Spleen (tissue), 11 donors: ENCODE results near the gene STXBP5. TPM values are rescaled to one million over a fixed set of nuclear protein-coding genes. Genes with fewer than 3 reads are reported as not detected.

Source experiments
- DNase-seq: peaks from one replicate; pipeline ENCODE4 v3.0.0-alpha.2; 2020
- H3K27ac ChIP-seq, 8 donors: fragments of 200-600 bp; sonication (generic) in 7 of 8; 1 replicate in 4 of 8; 2 replicates in 4 of 8; pipeline versions ENCODE4 v1.5.0 to v1.8.0; 2016 to 2021; ENCODE audit warnings: inconsistent platforms in 4 of 8, mild to moderate bottlenecking in 4 of 8, moderate library complexity in 1 of 8
- H3K27me3 ChIP-seq, 7 donors: fragments of 200-600 bp; sonication (generic) in 6 of 7; replicated peaks in 1 of 7; 1 replicate in 4 of 7; 2 replicates in 3 of 7; pipeline versions ENCODE4 v1.5.0 to v1.8.0; 2016 to 2021; ENCODE audit warnings: inconsistent platforms in 3 of 7, mild to moderate bottlenecking in 1 of 7
- H3K36me3 ChIP-seq, 6 donors: fragments of 200-600 bp; sonication (generic) in 5 of 6; 1 replicate in 4 of 6; 2 replicates in 2 of 6; pipeline versions ENCODE4 v1.5.0 to v1.8.0; 2016 to 2021; ENCODE audit warnings: inconsistent platforms in 2 of 6
- H3K4me1 ChIP-seq, 6 donors: fragments of 200-600 bp; sonication (generic) in 5 of 6; 1 replicate in 3 of 6; 2 replicates in 3 of 6; pipeline versions ENCODE4 v1.5.0 to v1.8.0; 2016 to 2021; ENCODE audit warnings: inconsistent platforms in 3 of 6
- H3K4me3 ChIP-seq, 8 donors: fragments of 200-600 bp; sonication (generic) in 7 of 8; 1 replicate in 4 of 8; 2 replicates in 4 of 8; pipeline versions ENCODE4 v1.5.0 to v1.8.0; 2016 to 2021; ENCODE audit warnings: inconsistent platforms in 4 of 8, mild to moderate bottlenecking in 4 of 8, moderate library complexity in 2 of 8
- H3K9me3 ChIP-seq, 8 donors: fragments of 200-600 bp; sonication (generic) in 7 of 8; 1 replicate in 4 of 8; 2 replicates in 4 of 8; pipeline versions ENCODE4 v1.5.0 to v1.8.0; 2016 to 2021; ENCODE audit warnings: inconsistent platforms in 4 of 8
- CTCF ChIP-seq, 11 experiments: fragments of 200-600 bp in 7 of 11; fragments of 450-650 bp in 4 of 11; sonication (generic) in 4 of 11; IDR thresholded peaks in 8 of 11; conservative IDR thresholded peaks in 3 of 11; 1 replicate in 7 of 11; 2 replicates in 4 of 11; pipeline versions ENCODE4 v1.4.0 to v1.8.0; 2016 to 2021; ENCODE audit warnings: antibody characterized with exemption in 11 of 11, inconsistent platforms in 4 of 11, mild to moderate bottlenecking in 1 of 11
- POLR2A ChIP-seq, 3 donors: fragments of 450-650 bp; IDR thresholded peaks; one replicate each; pipeline ENCODE4 v1.5.1; 2017; ENCODE audit warnings: antibody characterized with exemption in 3 of 3, mild to moderate bottlenecking in 1 of 3
- POLR2AphosphoS5 ChIP-seq, 3 donors: sonication (generic); formaldehyde crosslinking; IDR thresholded peaks; one replicate each; pipeline ENCODE4 v1.5.1; 2017; ENCODE audit warnings: antibody characterized with exemption in 3 of 3
- WGBS, 5 donors: extraction: QIAGEN DNeasy Blood & Tissue Kit in 3 of 5; methylation state at CpG; one replicate each; pipeline versions ENCODE4 v1.1.5 to v1.1.7; 2013 to 2018; 5-methylcytosine and 5-hydroxymethylcytosine counted together
- intact Hi-C: fragments of 100-400 bp; cut with DNase I; formaldehyde crosslinking; loops from one replicate; pipeline ENCODE4 v1.15.0; 2023; ENCODE audit warnings: low total_unique reads
- polyA plus RNA-seq, 3 donors: library from polyadenylated mRNA; stranded (reverse); fragments of 200-250 nt; gene quantifications; one replicate each; pipeline ENCODE4 v1.2.1, GENCODE V29; 2013
- total RNA-seq, 7 donors: library from RNA; depleted of rRNA in 3 of 7; stranded (reverse); fragments of >200 nt in 3 of 7; fragmentation: NEBNext Ultra II Directional in 4 of 7; extraction: Animal tissue kit (Norgen Biotek cat#: 25700) in 4 of 7; gene quantifications; one replicate each; pipeline versions ENCODE4 v1.1.0 to v1.2.1, GENCODE V29; 2016 to 2021
- donor health status: healthy with polysubstance abuse.
- donor health status: DM: no; HTN: no; CAD: no; lungs with moderate emphysema.
- donor health status: DM: no; HTN: no; CAD: no.
- donor health status: Bipolar disorder and iron deficiency.
- donor health status: healthy.
- donor health status: DM: no; HTN: no; CAD: no.
- donor health status: DM: yes; HTN: yes; CAD: no.

STXBP5 gene
- total and polyA plus RNA-seq, 10 donors: 6.5 to 51.1 (median 32.3) TPM

- Histone ChIP-seq H3K4me1 (peaks cover 0 to 41% (median 15%) of the 10 kb centered on the region in 6 donors), H3K27ac (no peak overlapping the region), H3K4me3 (no peak overlapping the region), H3K36me3 (peaks cover 0 to 12% (median 0%) of the 10 kb centered on the region in 6 donors), H3K9me3 (no peaks in the 10 kb centered on the region), H3K27me3 (no peaks in the 10 kb centered on the region)
- WGBS, 5 donors: 82 to 99% (median 85%) methylated on average over 2 of the region's 2 CpGs
- intact Hi-C loops: no loop called here
- TF ChIP-seq CTCF (IDR thresholded peaks at IDR 0.05 in 8 of 11, conservative IDR thresholded peaks at IDR 0.05 in 3 of 11): no peak
- no peak for TF ChIP-seq POLR2AphosphoS5 (IDR thresholded peaks at IDR 0.05)
- no peak for TF ChIP-seq POLR2A (IDR thresholded peaks at IDR 0.05)
- no peak for DNase-seq
These were observed 22.0 kb downstream of the STXBP5 start for GRCh38 chr6:147226163-147226724.

GRCh38 chr6:147226877-147227276 lies 22.7 kb downstream of the STXBP5 start:
- H3K27me3 ChIP-seq: no peaks in the 10 kb centered on the region
- no peak overlapping the region for H3K4me3 ChIP-seq
- TF ChIP-seq CTCF (IDR thresholded peaks at IDR 0.05 in 8 of 11, conservative IDR thresholded peaks at IDR 0.05 in 3 of 11) (no peak), POLR2A (IDR thresholded peaks at IDR 0.05) (no peak), POLR2AphosphoS5 (IDR thresholded peaks at IDR 0.05) (no peak)
- no peak overlapping the region for H3K27ac ChIP-seq
- H3K36me3 ChIP-seq: peaks cover 0 to 12% (median 0%) of the 10 kb centered on the region in 6 donors
- peaks cover 0 to 35% (median 12%) of the 10 kb centered on the region in 6 donors for H3K4me1 ChIP-seq
- intact Hi-C loops: no loop called here
- no peaks in the 10 kb centered on the region for H3K9me3 ChIP-seq
- no peak for DNase-seq
- 95 to 100% (median 98%) methylated on average over 1 of the region's 1 CpG for WGBS, 5 donors

- Histone ChIP-seq H3K4me1 (peaks cover 0 to 27% (median 4%) of the 10 kb centered on the region in 6 donors), H3K27ac (no peak overlapping the region), H3K36me3 (peaks cover 0 to 12% (median 0%) of the 10 kb centered on the region in 6 donors), H3K4me3 (no peak overlapping the region), H3K27me3 (no peaks in the 10 kb centered on the region), H3K9me3 (no peaks in the 10 kb centered on the region)
- intact Hi-C loops: no loop called here
- 37 to 50% (median 43%) methylated on average over 1 of the region's 1 CpG for WGBS, 5 donors
- TF ChIP-seq POLR2AphosphoS5 (IDR thresholded peaks at IDR 0.05) (no peak), POLR2A (IDR thresholded peaks at IDR 0.05) (no peak), CTCF (IDR thresholded peaks at IDR 0.05 in 8 of 11, conservative IDR thresholded peaks at IDR 0.05 in 3 of 11) (no peak)
- no peak for DNase-seq
These were observed 23.6 kb downstream of the STXBP5 start for GRCh38 chr6:147227770-147228320.

- peaks cover 0 to 12% (median 2%) of the 10 kb centered on the region in 6 donors for H3K4me1 ChIP-seq
- no peak overlapping the region for H3K27ac ChIP-seq
- no peaks in the 10 kb centered on the region for H3K9me3 ChIP-seq
- H3K36me3 ChIP-seq: peaks cover 0 to under 1% (median 0%) of the 10 kb centered on the region in 6 donors
- no peaks in the 10 kb centered on the region for H3K27me3 ChIP-seq
- H3K4me3 ChIP-seq: no peak overlapping the region
- no peak for DNase-seq
- no peak for TF ChIP-seq POLR2AphosphoS5 (IDR thresholded peaks at IDR 0.05)
- no peak for TF ChIP-seq POLR2A (IDR thresholded peaks at IDR 0.05)
- TF ChIP-seq CTCF (IDR thresholded peaks at IDR 0.05 in 8 of 11, conservative IDR thresholded peaks at IDR 0.05 in 3 of 11): no peak
- intact Hi-C loops: no loop called here
- 80 to 94% (median 90%) methylated on average over 1 of the region's 1 CpG for WGBS, 5 donors
These were observed 27.4 kb downstream of the STXBP5 start for GRCh38 chr6:147231589-147231988.
